H1 (cell line): ENCODE data around the gene SMAP1. TPM values are rescaled to one million over a fixed set of nuclear protein-coding genes. Genes with fewer than 3 reads are reported as not detected.

Experiments
- CTCF ChIA-PET: fragments of 300-600 bp; sonication (Branson Sonifier 250); formaldehyde crosslinking; loops from one replicate; lab custom pipeline; 2021; ENCODE audit not compliant: partially characterized antibody; lab: Charles Lee
- POLR2A ChIA-PET: fragments of 300-600 bp; sonication (Branson Sonifier 250); formaldehyde crosslinking; loops from one replicate; lab custom pipeline; 2021; ENCODE audit warnings: inconsistent platforms; ENCODE audit not compliant: partially characterized antibody; lab: Charles Lee
- DNase-seq, 2 experiments: peaks; one replicate each; pipeline versions ENCODE4 v3.0.0 to v3.0.0-alpha.2; 2010 to 2022; ENCODE audit warnings: low spot score in 2 of 2, low read depth in 1 of 2, mixed read lengths in 1 of 2
- FAIRE-seq: peaks from 2 replicates; lab custom pipeline; 2011; peaks lifted over from hg19 to GRCh38; lab: Jason Lieb, UNC
- H2AFZ ChIP-seq: 2 replicates; pipeline ENCODE4 v1.8.1; 2012; ENCODE audit warnings: low read length, inconsistent platforms
- H2AK5ac ChIP-seq: 2 replicates; pipeline ENCODE4 v1.6.1; 2013; ENCODE audit warnings: low read depth, low read length
- H2BK120ac ChIP-seq: replicated peaks from 2 replicates; pipeline ENCODE3; 2013; ENCODE audit warnings: low read depth, low read length, inconsistent platforms
- H2BK12ac ChIP-seq: 2 replicates; pipeline ENCODE4 v1.6.1; 2013; ENCODE audit warnings: low read depth, low read length
- H2BK15ac ChIP-seq: 2 replicates; pipeline ENCODE4 v1.6.1; 2013; ENCODE audit warnings: low read length
- H2BK20ac ChIP-seq: 2 replicates; pipeline ENCODE4 v1.6.1; 2013; ENCODE audit warnings: low read length
- H2BK5ac ChIP-seq: 2 replicates; pipeline ENCODE4 v1.6.1; 2013; ENCODE audit warnings: low read depth, low read length
- H3K14ac ChIP-seq: 2 replicates; pipeline ENCODE4 v1.6.1; 2013; ENCODE audit warnings: inconsistent platforms; ENCODE audit not compliant: insufficient read length
- H3K18ac ChIP-seq: 2 replicates; pipeline ENCODE4 v1.6.1; 2013; ENCODE audit warnings: low read length; ENCODE audit errors: extremely low read depth
- H3K23ac ChIP-seq: 2 replicates; pipeline ENCODE4 v1.6.1; 2013; ENCODE audit warnings: inconsistent platforms; ENCODE audit not compliant: insufficient read length
- H3K23me2 ChIP-seq: 2 replicates; pipeline ENCODE4 v1.6.1; 2013; ENCODE audit warnings: low read depth, low read length
- H3K27ac ChIP-seq: 2 replicates; pipeline ENCODE4 v1.6.1; 2011; ENCODE audit warnings: low read depth, low read length, inconsistent platforms
- H3K27me3 ChIP-seq, 4 experiments: replicated peaks in 1 of 4; 1 replicate in 1 of 4; 2 replicates in 3 of 4; pipeline versions ENCODE4 v1.6.1 to v1.8.1; 2011 to 2013; ENCODE audit warnings: low read length in 3 of 4, mild to moderate bottlenecking in 3 of 4, inconsistent platforms in 2 of 4, mixed read lengths in 2 of 4, moderate library complexity in 1 of 4; ENCODE audit not compliant: control insufficient read depth in 3 of 4, insufficient read depth in 3 of 4; ENCODE audit errors: extremely low read depth in 1 of 4
- H3K36me3 ChIP-seq, 4 experiments: 2 replicates each; pipeline versions ENCODE4 v1.6.1 to v1.8.1; 2011 to 2013; ENCODE audit warnings: mild to moderate bottlenecking in 4 of 4, low read length in 3 of 4, moderate library complexity in 2 of 4, control low read depth in 1 of 4, inconsistent platforms in 1 of 4; ENCODE audit not compliant: insufficient read depth in 4 of 4, control insufficient read depth in 2 of 4
- H3K4ac ChIP-seq: replicated peaks from 2 replicates; pipeline ENCODE3; 2013; ENCODE audit warnings: low read length, low read depth, mixed read lengths, inconsistent platforms; ENCODE audit not compliant: insufficient read length
- H3K4me1 ChIP-seq, 4 experiments: replicated peaks in 1 of 4; 1 replicate in 1 of 4; 2 replicates in 3 of 4; pipeline versions ENCODE4 v1.6.1 to v1.8.1; 2011 to 2013; ENCODE audit warnings: low read length in 3 of 4, inconsistent platforms in 2 of 4, mixed read lengths in 1 of 4; ENCODE audit not compliant: insufficient read depth in 4 of 4, control insufficient read depth in 3 of 4
- H3K4me2 ChIP-seq, 2 experiments: 2 replicates each; pipeline versions ENCODE4 v1.6.1 to v1.8.1; 2011 to 2013; ENCODE audit warnings: low read depth in 2 of 2, low read length in 2 of 2, control low read depth in 1 of 2, inconsistent platforms in 1 of 2, mild to moderate bottlenecking in 1 of 2; ENCODE audit not compliant: insufficient read depth in 1 of 2
- H3K4me3 ChIP-seq, 4 experiments: fragments of 200-600, 300-600 bp in 1 of 4; sonication (generic), shearing (Covaris generic), sonication (Bioruptor Twin) in 1 of 4; 2 replicates each; pipeline versions ENCODE4 v1.5.1 to v1.8.1; 2011 to 2016; ENCODE audit warnings: low read length in 4 of 4, low read depth in 3 of 4, control low read depth in 2 of 4, inconsistent platforms in 2 of 4, mild to moderate bottlenecking in 2 of 4, mixed read lengths in 1 of 4, moderate library complexity in 1 of 4; ENCODE audit not compliant: insufficient read depth in 2 of 4; ENCODE audit errors: extremely low read depth in 1 of 4
- H3K56ac ChIP-seq: replicated peaks from 2 replicates; pipeline ENCODE3; 2013; ENCODE audit warnings: low read depth, mild to moderate bottlenecking, mixed read lengths, low read length, inconsistent platforms; ENCODE audit not compliant: insufficient read length
- H3K79me1 ChIP-seq: 2 replicates; pipeline ENCODE4 v1.6.1; 2013; ENCODE audit warnings: low read depth, low read length, control low read depth
- H3K79me2 ChIP-seq, 2 experiments: 2 replicates each; pipeline versions ENCODE4 v1.6.1 to v1.8.1; 2012 to 2013; ENCODE audit warnings: low read length in 2 of 2, mild to moderate bottlenecking in 2 of 2, inconsistent platforms in 1 of 2; ENCODE audit not compliant: insufficient read depth in 2 of 2, control insufficient read depth in 1 of 2
- H3K9ac ChIP-seq, 4 experiments: replicated peaks in 1 of 4; 1 replicate in 1 of 4; 2 replicates in 3 of 4; pipeline versions ENCODE4 v1.6.1 to v1.8.1; 2011 to 2013; ENCODE audit warnings: low read depth in 3 of 4, low read length in 3 of 4, control low read depth in 2 of 4, mild to moderate bottlenecking in 2 of 4, moderate library complexity in 2 of 4, inconsistent platforms in 1 of 4; ENCODE audit errors: extremely low read depth in 1 of 4
- H3K9me3 ChIP-seq, 2 experiments: 2 replicates each; pipeline versions ENCODE4 v1.6.1 to v1.8.1; 2012 to 2013; ENCODE audit warnings: mild to moderate bottlenecking in 2 of 2, moderate library complexity in 2 of 2, control low read depth in 1 of 2, inconsistent platforms in 1 of 2, low read depth in 1 of 2, low read length in 1 of 2, mixed read lengths in 1 of 2; ENCODE audit not compliant: insufficient read depth in 2 of 2
- H4K20me1 ChIP-seq, 2 experiments: replicated peaks in 1 of 2; 2 replicates each; pipeline versions ENCODE3 to v1.8.1; 2011 to 2013; ENCODE audit warnings: inconsistent platforms in 2 of 2, low read length in 2 of 2, mild to moderate bottlenecking in 1 of 2; ENCODE audit not compliant: insufficient read depth in 2 of 2, control insufficient read depth in 1 of 2
- H4K5ac ChIP-seq: 2 replicates; pipeline ENCODE4 v1.6.1; 2013; ENCODE audit warnings: low read length, low read depth, mixed read lengths, inconsistent platforms; ENCODE audit not compliant: insufficient read length
- H4K8ac ChIP-seq: 2 replicates; pipeline ENCODE4 v1.8.0; 2013; ENCODE audit warnings: mild to moderate bottlenecking, moderate library complexity, low read length, inconsistent platforms; ENCODE audit not compliant: insufficient read depth; ENCODE audit errors: extremely low read depth
- H4K91ac ChIP-seq: replicated peaks from 2 replicates; pipeline ENCODE3; 2013; ENCODE audit warnings: low read length, mixed read lengths, inconsistent platforms; ENCODE audit not compliant: insufficient read length
- BCL11A ChIP-seq, 2 experiments: IDR thresholded peaks; one replicate each; pipeline ENCODE4 v1.6.1; 2011; ENCODE audit warnings: low read depth in 2 of 2, low read length in 2 of 2, mild to moderate bottlenecking in 2 of 2
- CHD1 ChIP-seq: IDR thresholded peaks from 2 replicates; pipeline ENCODE4 v1.6.1; 2012; ENCODE audit warnings: low read depth, low read length, improper control_type of control experiment
- EP300 ChIP-seq, 2 experiments: IDR thresholded peaks; 1 replicate in 1 of 2; 2 replicates in 1 of 2; pipeline ENCODE4 v1.6.1; 2011 to 2012; ENCODE audit warnings: low read depth in 2 of 2, low read length in 2 of 2, mild to moderate bottlenecking in 2 of 2, borderline replicate concordance in 1 of 2, inconsistent platforms in 1 of 2, moderate library complexity in 1 of 2
- NANOG ChIP-seq: IDR thresholded peaks from 2 replicates; pipeline ENCODE4 v1.6.1; 2011; ENCODE audit warnings: low read length, low read depth, mild to moderate bottlenecking, inconsistent platforms; ENCODE audit not compliant: insufficient read depth, poor library complexity, severe bottlenecking
- RFX5 ChIP-seq: IDR thresholded peaks from 2 replicates; pipeline ENCODE4 v1.6.1; 2011; ENCODE audit warnings: low read depth, low read length, improper control_type of control experiment, borderline replicate concordance
- SRF ChIP-seq: IDR thresholded peaks from 2 replicates; pipeline ENCODE4 v1.6.1; 2011; ENCODE audit warnings: mild to moderate bottlenecking, low read depth, low read length, moderate library complexity
- TAF1 ChIP-seq: IDR thresholded peaks from 2 replicates; pipeline ENCODE4 v1.6.1; 2011; ENCODE audit warnings: mild to moderate bottlenecking, low read depth, low read length
- TAF7 ChIP-seq: optimal IDR thresholded peaks from 2 replicates; pipeline ENCODE3; 2011; ENCODE audit warnings: low read depth, mild to moderate bottlenecking, inconsistent platforms, low read length, moderate library complexity, borderline replicate concordance
- WGBS, 2 experiments: shearing (Covaris generic) in 1 of 2; methylation state at CpG; one replicate each; pipeline versions ENCODE4 v1.1.6 to v1.1.7; 2013 to 2015; ENCODE audit warnings: low lambda C conversion rate in 2 of 2, mixed read lengths in 2 of 2, inconsistent platforms in 1 of 2, low coverage in 1 of 2, missing lambda C conversion rate in 1 of 2; ENCODE audit not compliant: insufficient replicate concordance in 2 of 2, insufficient coverage in 1 of 2, insufficient read length in 1 of 2; ENCODE audit errors: extremely low coverage in 1 of 2, missing lambda C conversion rate in 1 of 2; 5-methylcytosine and 5-hydroxymethylcytosine counted together
- polyA plus RNA-seq, 7 experiments: library from polyadenylated mRNA; depleted of rRNA in 3 of 7; stranded (reverse) in 5 of 7; unstranded in 2 of 7; fragments of >200 nt in 5 of 7; fragments of 200-250 nt in 2 of 7; gene quantifications; 1 replicate in 5 of 7; 2 replicates in 1 of 7; 4 replicates in 1 of 7; pipeline versions ENCODE4 v1.2.1 to v1.2.3, GENCODE V29; 2011 to 2013; ENCODE audit warnings: missing spikeins in 2 of 7, mixed read lengths in 2 of 7
- total RNA-seq: library from RNA; stranded (reverse); fragmentation: NEBNext Ultra II Directional; extraction: Animal tissue kit (Norgen Biotek cat#: 25700); gene quantifications from 2 replicates; pipeline ENCODE4 v1.2.1, GENCODE V29; 2021

SMAP1 gene
- total and polyA plus RNA-seq, 2 of the 8 experiments (the other 6 are each of a cell fraction or from before 2014, with no cell fraction given) = 18.8 to 32.4 TPM

- Histone ChIP-seq H3K4me2 (peak overlapping the region in 1 of 2 experiments; percentile 31; a peak in 1 of 4 replicates), H2AK5ac (no peak overlapping the region), H3K23me2 (no peaks in the 10 kb centered on the region), H4K20me1 (no peaks in the 10 kb centered on the region), H3K9ac (no peak overlapping the region), H2BK12ac (peak overlapping the region; percentile 64), H4K8ac (no peak overlapping the region), H3K9me3 (no peaks in the 10 kb centered on the region), H3K14ac (no peak overlapping the region), H3K36me3 (no peaks in the 10 kb centered on the region), H4K5ac (no peak overlapping the region), H2BK15ac (no peak overlapping the region), H3K4ac (no peak overlapping the region), H3K4me3 (no peak overlapping the region), H4K91ac (peak overlapping the region; percentile 90), H3K79me1 (no peaks in the 10 kb centered on the region), H3K27ac (no peak overlapping the region), H3K56ac (no peak overlapping the region), H3K79me2 (no peaks in the 10 kb centered on the region), H3K27me3 (no peaks in the 10 kb centered on the region), H2BK20ac (peak overlapping the region; percentile 4; the same call in 1 of the 2 replicates), H2AFZ (peak overlapping the region; percentile 79; the same call in 1 of the 2 replicates), H3K18ac (peak overlapping the region; percentile 20; the same call in 1 of the 2 replicates), H2BK120ac (no peak overlapping the region), H3K23ac (no peak overlapping the region), H2BK5ac (no peak overlapping the region), H3K4me1 (peaks cover 5 to 17% (median 11%) of the 10 kb centered on the region in 4 experiments)
- peak; percentile 89 for FAIRE-seq
- ChIA-PET CTCF (interaction anchor here (0.7 to 3.9 kb wide), 59 partner anchors 8 to 664 kb away, joined by 3 to 62 read pairs (median 4); partner anchors contain the start of genes B3GAT2, SDHAF4 and SMAP1), POLR2A (interaction anchor here (0.8 to 1.1 kb wide), 2 partner anchors 19 to 471 kb away, joined by 3 read pairs; partner anchors contain the start of gene FAM135A)
- peak; percentile 29 to 89 for DNase-seq
- 37% methylated on average over 17 of the region's 17 CpGs; no CpG with 5 or more reads in 1 of the 2 experiments for WGBS, 2 experiments
- TF ChIP-seq SRF (no peak), NANOG (no peak), RFX5 (no peak), EP300 (IDR thresholded peaks at IDR 0.05; ENCODE audit: borderline replicate concordance in 1 of 2, low read depth in 2 of 2, low read length in 2 of 2) (no peak), CHD1 (no peak), TAF1 (0 out of 2 replicates have a peak, but pooled peaks have one; percentile 13), TAF7 (no peak), BCL11A (IDR thresholded peaks at IDR 0.05; ENCODE audit: low read depth in 2 of 2, low read length in 2 of 2) (no peak)
Measured at GRCh38 chr6:70884074-70884983, 216.6 kb downstream of the SMAP1 start.
